ENCODE measurements around the gene TMEM255A.
A peak's percentile ranks its signal among the peaks of the same experiment; 100 is the strongest.

The TMEM255A gene

GRCh38 chrX:120306630-120307029 is 4.6 kb downstream of the TMEM255A start:
- Histone ChIP-seq H2BK5ac (ENCODE audit: low read depth, low read length, poor library complexity) (no peak overlapping the region), H3K14ac (ENCODE audit: low read length) (no peak overlapping the region), H2BK120ac (ENCODE audit: insufficient read depth, low read length, poor library complexity) (no peak overlapping the region), H2AFZ (ENCODE audit: insufficient read depth, low read length, poor library complexity) (no peak overlapping the region), H3K79me2 (ENCODE audit: control insufficient read depth, insufficient read depth, low read length, poor library complexity) (no peaks in the 10 kb centered on the region), H3K18ac (ENCODE audit: low read length) (no peak overlapping the region), H4K8ac (ENCODE audit: low read depth, low read length) (no peak overlapping the region), H4K91ac (ENCODE audit: low read depth, low read length) (no peak overlapping the region), H3K23ac (ENCODE audit: low read length) (no peak overlapping the region), H3K4me3 (ENCODE audit: low read depth, low read length) (no peak overlapping the region), H3K36me3 (ENCODE audit: control insufficient read depth in 1 of 2, insufficient read depth in 2 of 2, low read length in 2 of 2) (no peaks in the 10 kb centered on the region), H3K4me1 (ENCODE audit: control insufficient read depth in 1 of 2, insufficient read depth in 2 of 2, low read length in 2 of 2) (peaks cover 8 to 16% of the 10 kb centered on the region in 2 experiments), H3K27ac (ENCODE audit: low read depth, low read length) (no peak overlapping the region), H3K27me3 (ENCODE audit: insufficient read depth, low read length) (peaks cover 18% of the 10 kb centered on the region), H3K9me3 (ENCODE audit: insufficient read depth, low read depth, low read length) (no peaks in the 10 kb centered on the region), H3K9ac (ENCODE audit: low read length) (no peak overlapping the region), H3K4me2 (ENCODE audit: low read length) (no peak overlapping the region), H2AK5ac (ENCODE audit: low read length) (no peak overlapping the region), H3K4ac (ENCODE audit: low read depth, low read length) (no peak overlapping the region), H2BK12ac (ENCODE audit: low read length) (no peak overlapping the region), H3K79me1 (ENCODE audit: low read length) (no peaks in the 10 kb centered on the region), H4K12ac (ENCODE audit: low read depth, low read length) (no peak overlapping the region)
- no CpG with 5 or more reads among the region's 2 CpGs for WGBS (ENCODE audit: extremely low coverage, insufficient coverage, insufficient read length)
- DNase-seq, result no peak

GRCh38 chrX:120305531-120306141 is 5.6 kb downstream of the TMEM255A start:
- Histone ChIP-seq H3K4me1 (ENCODE audit: control insufficient read depth in 1 of 2, insufficient read depth in 2 of 2, low read length in 2 of 2) (peaks cover 5 to 10% of the 10 kb centered on the region in 2 experiments), H2BK12ac (ENCODE audit: low read length) (no peak overlapping the region), H3K27me3 (ENCODE audit: insufficient read depth, low read length) (peaks cover 9% of the 10 kb centered on the region), H3K9me3 (ENCODE audit: insufficient read depth, low read depth, low read length) (no peaks in the 10 kb centered on the region), H3K18ac (ENCODE audit: low read length) (no peak overlapping the region), H3K79me2 (ENCODE audit: control insufficient read depth, insufficient read depth, low read length, poor library complexity) (no peaks in the 10 kb centered on the region), H3K14ac (ENCODE audit: low read length) (no peak overlapping the region), H4K91ac (ENCODE audit: low read depth, low read length) (no peak overlapping the region), H3K79me1 (ENCODE audit: low read length) (no peaks in the 10 kb centered on the region), H2AK5ac (ENCODE audit: low read length) (no peak overlapping the region), H4K12ac (ENCODE audit: low read depth, low read length) (no peak overlapping the region), H2BK5ac (ENCODE audit: low read depth, low read length, poor library complexity) (no peak overlapping the region), H2AFZ (ENCODE audit: insufficient read depth, low read length, poor library complexity) (no peak overlapping the region), H3K4me2 (ENCODE audit: low read length) (no peak overlapping the region), H3K27ac (ENCODE audit: low read depth, low read length) (no peak overlapping the region), H3K36me3 (ENCODE audit: control insufficient read depth in 1 of 2, insufficient read depth in 2 of 2, low read length in 2 of 2) (no peaks in the 10 kb centered on the region), H3K23ac (ENCODE audit: low read length) (no peak overlapping the region), H3K4me3 (ENCODE audit: low read depth, low read length) (no peak overlapping the region), H4K8ac (ENCODE audit: low read depth, low read length) (no peak overlapping the region), H2BK120ac (ENCODE audit: insufficient read depth, low read length, poor library complexity) (no peak overlapping the region), H3K9ac (ENCODE audit: low read length) (no peak overlapping the region), H3K4ac (ENCODE audit: low read depth, low read length) (no peak overlapping the region)
- no CpG with 5 or more reads among the region's 11 CpGs for whole genome bisulfite sequencing (ENCODE audit: extremely low coverage, insufficient coverage, insufficient read length)
- DNase-seq, result peak in 1 of 2 donors; percentile 1

- Histone ChIP-seq H3K9ac (ENCODE audit: low read length) (no peak overlapping the region), H3K36me3 (ENCODE audit: control insufficient read depth in 1 of 2, insufficient read depth in 2 of 2, low read length in 2 of 2) (no peaks in the 10 kb centered on the region), H4K91ac (ENCODE audit: low read depth, low read length) (no peak overlapping the region), H3K4me1 (ENCODE audit: control insufficient read depth in 1 of 2, insufficient read depth in 2 of 2, low read length in 2 of 2) (peaks cover 5 to 6% of the 10 kb centered on the region in 2 experiments), H3K23ac (ENCODE audit: low read length) (no peak overlapping the region), H3K79me2 (ENCODE audit: control insufficient read depth, insufficient read depth, low read length, poor library complexity) (no peaks in the 10 kb centered on the region), H4K8ac (ENCODE audit: low read depth, low read length) (no peak overlapping the region), H2BK12ac (ENCODE audit: low read length) (no peak overlapping the region), H3K4me2 (ENCODE audit: low read length) (no peak overlapping the region), H3K27me3 (ENCODE audit: insufficient read depth, low read length) (peaks cover 6% of the 10 kb centered on the region), H3K4me3 (ENCODE audit: low read depth, low read length) (no peak overlapping the region), H2BK120ac (ENCODE audit: insufficient read depth, low read length, poor library complexity) (no peak overlapping the region), H3K18ac (ENCODE audit: low read length) (no peak overlapping the region), H2BK5ac (ENCODE audit: low read depth, low read length, poor library complexity) (no peak overlapping the region), H2AK5ac (ENCODE audit: low read length) (no peak overlapping the region), H3K79me1 (ENCODE audit: low read length) (no peaks in the 10 kb centered on the region), H3K4ac (ENCODE audit: low read depth, low read length) (no peak overlapping the region), H3K27ac (ENCODE audit: low read depth, low read length) (no peak overlapping the region), H3K9me3 (ENCODE audit: insufficient read depth, low read depth, low read length) (no peaks in the 10 kb centered on the region), H4K12ac (ENCODE audit: low read depth, low read length) (no peak overlapping the region), H2AFZ (ENCODE audit: insufficient read depth, low read length, poor library complexity) (no peak overlapping the region), H3K14ac (ENCODE audit: low read length) (no peak overlapping the region)
- WGBS (ENCODE audit: extremely low coverage, insufficient coverage, insufficient read length), result no CpG with 5 or more reads among the region's 8 CpGs
- no peak for DNase-seq
Measured at GRCh38 chrX:120304256-120304655, 7.0 kb downstream of the TMEM255A start.

GRCh38 chrX:120302434-120302833 is 8.8 kb downstream of the TMEM255A start:
- Histone ChIP-seq H4K12ac (ENCODE audit: low read depth, low read length) (no peak overlapping the region), H3K79me2 (ENCODE audit: control insufficient read depth, insufficient read depth, low read length, poor library complexity) (no peaks in the 10 kb centered on the region), H3K36me3 (ENCODE audit: control insufficient read depth in 1 of 2, insufficient read depth in 2 of 2, low read length in 2 of 2) (no peaks in the 10 kb centered on the region), H2BK12ac (ENCODE audit: low read length) (no peak overlapping the region), H2AFZ (ENCODE audit: insufficient read depth, low read length, poor library complexity) (no peak overlapping the region), H3K18ac (ENCODE audit: low read length) (no peak overlapping the region), H3K4me1 (ENCODE audit: control insufficient read depth in 1 of 2, insufficient read depth in 2 of 2, low read length in 2 of 2) (peaks cover 0 to 3% of the 10 kb centered on the region in 2 experiments), H3K9ac (ENCODE audit: low read length) (no peak overlapping the region), H3K27ac (ENCODE audit: low read depth, low read length) (no peak overlapping the region), H4K8ac (ENCODE audit: low read depth, low read length) (no peak overlapping the region), H3K4me2 (ENCODE audit: low read length) (no peak overlapping the region), H2AK5ac (ENCODE audit: low read length) (no peak overlapping the region), H3K4ac (ENCODE audit: low read depth, low read length) (no peak overlapping the region), H3K14ac (ENCODE audit: low read length) (no peak overlapping the region), H3K4me3 (ENCODE audit: low read depth, low read length) (no peak overlapping the region), H3K27me3 (ENCODE audit: insufficient read depth, low read length) (no peaks in the 10 kb centered on the region), H2BK120ac (ENCODE audit: insufficient read depth, low read length, poor library complexity) (no peak overlapping the region), H3K23ac (ENCODE audit: low read length) (no peak overlapping the region), H3K9me3 (ENCODE audit: insufficient read depth, low read depth, low read length) (no peaks in the 10 kb centered on the region), H3K79me1 (ENCODE audit: low read length) (no peaks in the 10 kb centered on the region), H2BK5ac (ENCODE audit: low read depth, low read length, poor library complexity) (no peak overlapping the region), H4K91ac (ENCODE audit: low read depth, low read length) (no peak overlapping the region)
- no CpG with 5 or more reads among the region's 4 CpGs for WGBS (ENCODE audit: extremely low coverage, insufficient coverage, insufficient read length)
- DNase-seq, result peak in 1 of 2 donors; percentile 3
